ENCODE results near the gene RNF43.

- no peak for TF ChIP-seq CTCF (IDR thresholded peaks at IDR 0.05)
- TF ChIP-seq POLR2A (IDR thresholded peaks at IDR 0.05) = no peak
Observed at GRCh38 chr17:58401287-58401686, 16.0 kb downstream of the RNF43 start.
